Cardiac muscle cell (in vitro differentiated cells and primary cell): ENCODE data around the gene ASIC1. TPM values are rescaled to one million over a fixed set of nuclear protein-coding genes. Genes with fewer than 3 reads are reported as not detected.

Source experiments
- DNase-seq, 2 donors: peaks; one replicate each; pipeline versions ENCODE4 v3.0.0 to v3.0.0-alpha.2; 2010 to 2017; ENCODE audit warnings: low read depth in 1 of 2, low spot score in 1 of 2
- H3K27ac ChIP-seq: fragments of 200-600 bp; sonication (generic); 2 replicates; pipeline ENCODE4 v1.5.1; 2016
- H3K27me3 ChIP-seq: fragments of 200-600 bp; sonication (generic); 2 replicates; pipeline ENCODE4 v1.6.0; 2016; ENCODE audit warnings: control low read depth
- H3K36me3 ChIP-seq: fragments of 200-600 bp; sonication (generic); 2 replicates; pipeline ENCODE4 v1.5.1; 2016; ENCODE audit warnings: control low read depth
- H3K4me1 ChIP-seq: fragments of 200-600 bp; sonication (generic); 2 replicates; pipeline ENCODE4 v1.8.1; 2017; ENCODE audit warnings: low read depth, mild to moderate bottlenecking, mixed run types
- H3K4me3 ChIP-seq: fragments of 200-600 bp; sonication (generic); 2 replicates; pipeline ENCODE4 v1.5.1; 2016; ENCODE audit warnings: mild to moderate bottlenecking
- H3K9me3 ChIP-seq: fragments of 200-600 bp; sonication (generic); 2 replicates; pipeline ENCODE4 v1.5.1; 2017; ENCODE audit warnings: low read depth, mild to moderate bottlenecking, control low read depth
- polyA plus RNA-seq: library from polyadenylated mRNA; unstranded; fragments of >200 nt; fragmentation: Nextera tagmentation; extraction: Ambion mirVana; gene quantifications from 2 replicates; pipeline ENCODE4 v1.2.1, GENCODE V29; 2016
- total RNA-seq: library from RNA; depleted of rRNA; stranded (reverse); fragments of >200 nt; gene quantifications from 2 replicates; pipeline ENCODE4 v1.2.3, GENCODE V29; 2016
- TF ChIP-seq, protein P1 (sequence below): IDR thresholded peaks from 2 replicates; pipeline ENCODE4 v1.5.1; 2012; ENCODE audit warnings: low read depth, mild to moderate bottlenecking, low read length

The ASIC1 gene
- total and polyA plus RNA-seq, 2 experiments from 2014 or later = 4.6 to 7.0 TPM

DNA sequence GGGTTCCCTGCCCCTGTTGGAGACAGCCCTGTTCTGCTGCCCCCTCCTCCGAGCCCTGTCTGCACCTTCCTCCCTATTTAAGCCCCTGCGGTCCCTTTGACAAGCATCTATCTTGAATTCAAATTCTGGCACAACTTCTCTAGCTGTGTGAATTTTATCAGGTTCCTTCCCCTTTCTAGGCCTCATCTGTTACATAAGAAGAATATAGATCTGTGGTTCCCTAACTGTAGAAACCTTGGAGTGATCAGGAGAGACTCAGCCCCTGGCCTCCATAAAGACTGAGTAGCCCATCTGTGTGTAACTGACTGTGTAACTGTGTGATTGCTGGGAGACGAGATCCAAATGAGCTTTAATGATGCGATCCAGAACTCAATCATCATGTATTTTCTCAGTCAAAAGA, 19.1 kb upstream of the ASIC1 start:
- DNase-seq = no peak
- Histone ChIP-seq H3K36me3 (no peaks in the 10 kb centered on the region), H3K4me1 (no peaks in the 10 kb centered on the region), H3K4me3 (no peak overlapping the region), H3K27me3 (no peaks in the 10 kb centered on the region), H3K9me3 (no peaks in the 10 kb centered on the region), H3K27ac (no peak overlapping the region)
- TF ChIP-seq, protein P1, sequence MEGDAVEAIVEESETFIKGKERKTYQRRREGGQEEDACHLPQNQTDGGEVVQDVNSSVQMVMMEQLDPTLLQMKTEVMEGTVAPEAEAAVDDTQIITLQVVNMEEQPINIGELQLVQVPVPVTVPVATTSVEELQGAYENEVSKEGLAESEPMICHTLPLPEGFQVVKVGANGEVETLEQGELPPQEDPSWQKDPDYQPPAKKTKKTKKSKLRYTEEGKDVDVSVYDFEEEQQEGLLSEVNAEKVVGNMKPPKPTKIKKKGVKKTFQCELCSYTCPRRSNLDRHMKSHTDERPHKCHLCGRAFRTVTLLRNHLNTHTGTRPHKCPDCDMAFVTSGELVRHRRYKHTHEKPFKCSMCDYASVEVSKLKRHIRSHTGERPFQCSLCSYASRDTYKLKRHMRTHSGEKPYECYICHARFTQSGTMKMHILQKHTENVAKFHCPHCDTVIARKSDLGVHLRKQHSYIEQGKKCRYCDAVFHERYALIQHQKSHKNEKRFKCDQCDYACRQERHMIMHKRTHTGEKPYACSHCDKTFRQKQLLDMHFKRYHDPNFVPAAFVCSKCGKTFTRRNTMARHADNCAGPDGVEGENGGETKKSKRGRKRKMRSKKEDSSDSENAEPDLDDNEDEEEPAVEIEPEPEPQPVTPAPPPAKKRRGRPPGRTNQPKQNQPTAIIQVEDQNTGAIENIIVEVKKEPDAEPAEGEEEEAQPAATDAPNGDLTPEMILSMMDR = no peak

- Histone ChIP-seq H3K4me3 (no peak overlapping the region), H3K9me3 (no peaks in the 10 kb centered on the region), H3K27ac (no peak overlapping the region), H3K4me1 (no peaks in the 10 kb centered on the region), H3K36me3 (no peaks in the 10 kb centered on the region), H3K27me3 (no peaks in the 10 kb centered on the region)
- DNase-seq = peak; percentile 86 to 90
- TF ChIP-seq, protein P1 = peak; percentile 95
These were observed 18.1 kb upstream of the ASIC1 start for GRCh38 chr12:50039151-50039835.

GRCh38 chr12:50040657-50041056, 16.7 kb upstream of the ASIC1 start:
- Histone ChIP-seq H3K27me3 (no peaks in the 10 kb centered on the region), H3K9me3 (no peaks in the 10 kb centered on the region), H3K4me3 (no peak overlapping the region), H3K4me1 (no peaks in the 10 kb centered on the region), H3K36me3 (no peaks in the 10 kb centered on the region), H3K27ac (no peak overlapping the region)
- no peak for DNase-seq
- TF ChIP-seq, protein P1 = no peak

DNA sequence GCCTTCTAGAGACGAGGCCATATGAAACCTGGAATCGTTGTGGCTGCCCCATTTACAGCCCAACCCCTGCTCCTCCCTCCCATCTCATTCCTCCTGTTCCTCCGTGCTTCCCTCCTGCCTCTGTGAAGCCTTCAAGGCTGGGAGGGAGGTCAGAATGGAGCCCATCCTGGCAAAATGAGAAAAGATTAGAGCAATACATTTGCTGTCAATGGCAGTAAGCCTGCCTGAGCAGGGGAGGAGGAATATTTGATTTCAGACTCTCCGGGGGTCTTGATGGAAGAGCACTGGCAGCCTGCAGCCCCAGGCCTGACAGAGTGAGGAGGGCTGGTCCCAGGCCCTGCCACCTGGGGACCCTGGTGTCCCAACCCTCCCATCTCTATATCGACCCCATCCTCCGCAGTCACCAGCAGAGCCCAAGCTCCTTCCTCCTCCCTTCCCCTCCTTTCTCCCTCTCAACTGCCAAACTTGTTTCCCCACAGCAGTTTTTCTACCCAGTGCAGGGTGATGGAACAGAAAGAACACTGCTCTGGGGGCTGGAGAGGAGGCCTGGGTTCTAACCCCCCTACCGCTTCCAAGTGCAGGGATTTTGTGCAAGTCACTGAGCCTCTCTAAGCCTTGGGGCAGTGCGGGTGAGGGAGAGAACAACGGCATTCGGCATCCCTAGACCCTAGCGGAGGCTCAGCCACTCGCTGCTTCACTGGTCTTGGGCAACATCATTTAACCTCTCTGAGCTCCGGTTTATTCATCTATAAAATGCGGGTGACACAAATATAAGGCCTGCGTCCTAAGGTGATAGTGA, 16.1 kb upstream of the ASIC1 start:
- no peak overlapping the region for H3K4me3 ChIP-seq
- H3K27ac ChIP-seq = no peak overlapping the region
- no peaks in the 10 kb centered on the region for H3K9me3 ChIP-seq
- H3K27me3 ChIP-seq = no peaks in the 10 kb centered on the region
- DNase-seq = no peak
- TF ChIP-seq, protein P1 = no peak
- no peaks in the 10 kb centered on the region for H3K36me3 ChIP-seq
- H3K4me1 ChIP-seq = no peaks in the 10 kb centered on the region

- Histone ChIP-seq H3K4me3 (no peak overlapping the region), H3K27ac (no peak overlapping the region), H3K36me3 (no peaks in the 10 kb centered on the region), H3K9me3 (no peaks in the 10 kb centered on the region), H3K4me1 (no peaks in the 10 kb centered on the region), H3K27me3 (no peaks in the 10 kb centered on the region)
- DNase-seq = no peak
- TF ChIP-seq, protein P1 = no peak
These were observed 15.4 kb upstream of the ASIC1 start for GRCh38 chr12:50041962-50042361.
